ENCODE data around the gene ZMYND19. TPM values are rescaled to one million over a fixed set of nuclear protein-coding genes. Genes with fewer than 3 reads are reported as not detected.
"Not testable (repeated sequence)": the region's sequence is repeated elsewhere in the genome, so short reads cannot be mapped to it uniquely, and the experiment has no call there.

ZMYND19 gene
- total RNA-seq, 4 donors from 2014 or later, result 13.8 to 17.4 (median 15.8) TPM

GRCh38 chr9:137554349-137554748, 36.0 kb downstream of the ZMYND19 start:
- DNase-seq (ENCODE audit: low spot score in 2 of 2), result no peak
- TF ChIP-seq POLR2A (IDR thresholded peaks at IDR 0.05) (no peak), EP300 (IDR thresholded peaks at IDR 0.05) (no peak), CTCF (IDR thresholded peaks at IDR 0.05) (no peak)
- H3K27ac ChIP-seq, result no peak overlapping the region
- H3K9me3 ChIP-seq, result no peaks in the 10 kb centered on the region
- 85 to 97% methylated on average over 1 of the region's 1 CpG for WGBS, 2 donors
- peaks cover 0 to 61% (median 7%) of the 10 kb centered on the region in 3 donors for H3K36me3 ChIP-seq
- H3K27me3 ChIP-seq, result no peaks in the 10 kb centered on the region
- peaks cover 0 to 31% (median 10%) of the 10 kb centered on the region in 4 donors for H3K4me1 ChIP-seq
- no peak overlapping the region for H3K4me3 ChIP-seq

GRCh38 chr9:137553654-137554053, 36.7 kb downstream of the ZMYND19 start:
- Histone ChIP-seq H3K4me1 (peaks cover 0 to 38% (median 15%) of the 10 kb centered on the region in 4 donors), H3K36me3 (peaks cover 0 to 58% (median 7%) of the 10 kb centered on the region in 3 donors)
- H3K27me3 ChIP-seq; H3K4me3 ChIP-seq; H3K9me3 ChIP-seq; DNase-seq (ENCODE audit: low spot score in 2 of 2); H3K27ac ChIP-seq: not testable (repeated sequence)
- WGBS, 2 donors, result 88 to 89% methylated on average over 10 of the region's 10 CpGs

GRCh38 chr9:137552022-137552768, 38.1 kb downstream of the ZMYND19 start:
- Histone ChIP-seq H3K27me3 (no peaks in the 10 kb centered on the region), H3K4me1 (peaks cover 0 to 44% (median 15%) of the 10 kb centered on the region in 4 donors), H3K9me3 (no peaks in the 10 kb centered on the region), H3K4me3 (peak overlapping the region; percentile 62 to 98 (median 75)), H3K27ac (peak overlapping the region; percentile 80 to 98 (median 84)), H3K36me3 (peaks cover 0 to 44% (median 7%) of the 10 kb centered on the region in 3 donors)
- no peak for TF ChIP-seq EP300 (IDR thresholded peaks at IDR 0.05)
- no peak for TF ChIP-seq CTCF (IDR thresholded peaks at IDR 0.05)
- TF ChIP-seq POLR2A (IDR thresholded peaks at IDR 0.05), result no peak
- no peak for DNase-seq (ENCODE audit: low spot score in 2 of 2)
- WGBS, 2 donors, result 23 to 25% methylated on average over 20 to 23 of the region's 58 CpGs

- H3K27me3 ChIP-seq, result no peaks in the 10 kb centered on the region
- 1 to 2% methylated on average over 45 to 54 of the region's 106 CpGs for WGBS, 2 donors
- H3K4me1 ChIP-seq, result peaks cover 0 to 44% (median 15%) of the 10 kb centered on the region in 4 donors
- H3K27ac ChIP-seq, result peak within 1 kb of the TSS; percentile 88 to 99 (median 93)
- TF ChIP-seq EP300 (IDR thresholded peaks at IDR 0.05) (peak in 1 of 2 donors; percentile 73), CTCF (IDR thresholded peaks at IDR 0.05) (peak; percentile 32 to 71 (median 44)), POLR2A (IDR thresholded peaks at IDR 0.05) (peak; percentile 41 to 63)
- H3K9me3 ChIP-seq, result no peaks in the 10 kb centered on the region
- peaks cover 0 to 42% (median 7%) of the 10 kb centered on the region in 3 donors for H3K36me3 ChIP-seq
- H3K4me3 ChIP-seq, result peak within 1 kb of the TSS; percentile 63 to 98 (median 88)
- DNase-seq (ENCODE audit: low spot score in 2 of 2), result peak; percentile 72 to 82
Observed at GRCh38 chr9:137551264-137552021, 38.9 kb downstream of the ZMYND19 start, which contains the start of gene MRPL41. TSS of gene MRPL41 (plus strand) at chr9:137551879. CDS start at chr9:137552082, 203 bp downstream.

GRCh38 chr9:137550958-137551263, 39.4 kb downstream of the ZMYND19 start:
- not testable (repeated sequence) for H3K9me3 ChIP-seq; DNase-seq (ENCODE audit: low spot score in 2 of 2); H3K27me3 ChIP-seq
- peak overlapping the region; percentile 88 to 99 (median 93) for H3K27ac ChIP-seq
- peaks cover 0 to 42% (median 15%) of the 10 kb centered on the region in 4 donors for H3K4me1 ChIP-seq
- 1 to 3% methylated on average over 11 to 13 of the region's 17 CpGs for WGBS, 2 donors
- peaks cover 0 to 40% (median 7%) of the 10 kb centered on the region in 3 donors for H3K36me3 ChIP-seq
- peak overlapping the region; percentile 63 to 98 (median 88) for H3K4me3 ChIP-seq

GRCh38 chr9:137550231-137550621, 40.1 kb downstream of the ZMYND19 start, which contains the start of gene PNPLA7:
TSS of gene PNPLA7 (minus strand) at chr9:137550402. CDS start at chr9:137550197, 205 bp downstream.
- Histone ChIP-seq H3K27ac (peak within 1 kb of the TSS; percentile 88 to 99 (median 93)), H3K36me3 (peaks cover 0 to 33% (median 4%) of the 10 kb centered on the region in 3 donors), H3K9me3 (no peaks in the 10 kb centered on the region), H3K4me3 (peak within 1 kb of the TSS; percentile 63 to 98 (median 88)), H3K27me3 (no peaks in the 10 kb centered on the region), H3K4me1 (peaks cover 0 to 45% (median 15%) of the 10 kb centered on the region in 4 donors)
- 5 to 6% methylated on average over 5 to 13 of the region's 13 CpGs for whole genome bisulfite sequencing, 2 donors
- DNase-seq (ENCODE audit: low spot score in 2 of 2), result peak; percentile 89
- TF ChIP-seq CTCF (IDR thresholded peaks at IDR 0.05) (no peak), EP300 (IDR thresholded peaks at IDR 0.05) (peak; percentile 43 to 79), POLR2A (IDR thresholded peaks at IDR 0.05) (peak in 1 of 2 donors; percentile 29)
